GM19372 (cell line): Measurements from ENCODE around the gene ARHGAP26.

Experiments used
- ATAC-seq: cut with Tn5 transposase; IDR thresholded peaks from one replicate; pipeline ENCODE4 v1.9.1; 2021; ENCODE audit warnings: mild to moderate bottlenecking, low read depth, moderate library complexity; ENCODE audit not compliant: unreplicated experiment

The ARHGAP26 gene

DNA sequence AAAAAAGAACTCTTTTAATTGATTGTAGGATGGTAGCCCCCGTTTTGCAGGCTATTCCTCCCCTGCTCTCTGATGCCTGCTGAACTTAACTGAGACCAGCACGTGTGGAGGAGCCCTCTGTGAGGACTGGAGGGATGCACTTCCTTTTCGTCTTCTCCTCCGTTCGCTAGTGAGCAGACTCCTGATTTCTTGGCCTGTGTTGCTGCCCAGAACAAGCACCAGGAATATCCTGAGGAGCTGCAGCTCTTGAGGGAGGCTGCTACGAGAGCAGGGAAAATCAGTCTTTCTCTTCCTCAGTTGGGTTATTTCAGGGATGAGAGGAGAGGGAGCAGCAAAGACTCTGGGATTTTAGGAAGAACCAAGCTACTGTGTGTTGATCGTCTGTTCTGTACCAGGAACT lies 74.7 kb downstream of the ARHGAP26 start:
- ATAC-seq, result no peak

DNA sequence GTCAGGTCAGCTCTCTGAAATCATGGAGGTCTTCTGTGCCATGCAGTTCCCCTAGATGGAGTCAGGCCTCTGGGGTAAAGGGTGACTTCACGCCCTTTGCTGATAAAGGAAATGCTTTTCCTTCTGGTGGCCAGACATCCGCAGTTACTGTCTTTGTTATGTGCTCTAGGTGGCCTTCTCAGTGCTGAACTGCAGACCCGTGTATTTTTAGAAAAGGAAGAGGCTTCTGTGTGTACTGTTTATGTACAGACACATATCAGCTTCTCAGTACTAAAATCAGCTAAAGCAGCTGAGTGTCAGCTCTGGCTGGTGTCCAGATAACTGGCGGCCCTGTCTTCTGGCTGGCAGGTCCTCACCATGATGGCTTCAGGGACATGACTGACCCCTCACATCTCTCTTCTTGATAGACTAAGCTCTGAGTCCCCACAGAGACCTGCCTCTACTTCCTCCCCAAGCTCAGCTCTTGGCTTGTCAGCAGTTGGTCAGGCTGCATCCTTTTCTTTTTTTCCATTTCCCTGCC lies 75.3 kb downstream of the ARHGAP26 start:
- no peak for ATAC-seq

DNA sequence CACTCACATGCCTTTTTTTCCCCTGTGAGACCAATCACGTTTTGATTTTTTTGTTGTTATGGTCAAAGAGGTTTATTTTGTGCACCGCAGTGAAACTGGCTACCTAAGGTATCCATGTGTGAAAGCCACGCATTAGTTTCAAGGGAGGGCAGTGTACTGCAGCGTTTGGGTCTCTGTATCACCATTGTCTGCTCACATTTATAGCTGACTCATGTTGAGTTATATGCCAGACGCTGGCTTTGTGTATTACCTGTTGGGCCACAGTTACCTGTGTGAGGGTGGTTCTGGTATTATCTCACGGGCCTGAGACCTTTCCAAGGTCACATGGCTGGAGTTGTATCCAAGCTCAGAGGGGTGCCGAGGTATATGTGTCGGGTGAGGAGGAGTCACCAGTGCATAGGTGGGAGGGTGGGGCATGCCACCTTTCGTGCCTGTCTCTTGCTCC lies 75.8 kb downstream of the ARHGAP26 start:
- ATAC-seq, result no peak

DNA sequence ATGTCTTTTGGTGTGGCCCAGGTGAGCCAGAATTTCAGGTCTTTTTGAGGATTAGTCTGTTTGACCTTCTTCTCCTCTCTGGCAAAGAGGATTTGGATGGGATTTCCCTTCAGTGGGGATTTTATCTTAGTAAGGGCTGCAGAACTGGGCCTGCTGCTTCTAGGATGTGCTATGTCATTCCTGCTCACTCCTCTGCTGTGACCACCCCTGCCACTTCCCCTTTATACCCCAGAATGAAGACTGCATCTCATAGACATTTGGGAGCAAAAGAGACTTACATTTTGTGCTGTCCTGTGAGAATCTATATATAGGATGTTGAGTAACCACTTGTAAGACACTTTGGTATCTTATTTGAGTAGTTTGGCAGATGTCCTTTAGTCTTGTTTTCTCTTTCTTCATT lies 76.2 kb downstream of the ARHGAP26 start:
- no peak for ATAC-seq

- ATAC-seq, result no peak
These were observed 78.0 kb downstream of the ARHGAP26 start for GRCh38 chr5:142847898-142848790.

GRCh38 chr5:142849466-142849865 lies 79.3 kb downstream of the ARHGAP26 start:
- no peak for ATAC-seq

GRCh38 chr5:142849880-142850279 lies 79.7 kb downstream of the ARHGAP26 start:
- no peak for ATAC-seq

- no peak for ATAC-seq
These were observed 81.6 kb downstream of the ARHGAP26 start for GRCh38 chr5:142851731-142852130.

GRCh38 chr5:142852416-142853198 lies 82.4 kb downstream of the ARHGAP26 start:
- ATAC-seq, result no peak

- ATAC-seq, result no peak
These were observed 83.5 kb downstream of the ARHGAP26 start for GRCh38 chr5:142853682-142854081.

GRCh38 chr5:142856269-142856782 lies 86.1 kb downstream of the ARHGAP26 start:
- no peak for ATAC-seq

DNA sequence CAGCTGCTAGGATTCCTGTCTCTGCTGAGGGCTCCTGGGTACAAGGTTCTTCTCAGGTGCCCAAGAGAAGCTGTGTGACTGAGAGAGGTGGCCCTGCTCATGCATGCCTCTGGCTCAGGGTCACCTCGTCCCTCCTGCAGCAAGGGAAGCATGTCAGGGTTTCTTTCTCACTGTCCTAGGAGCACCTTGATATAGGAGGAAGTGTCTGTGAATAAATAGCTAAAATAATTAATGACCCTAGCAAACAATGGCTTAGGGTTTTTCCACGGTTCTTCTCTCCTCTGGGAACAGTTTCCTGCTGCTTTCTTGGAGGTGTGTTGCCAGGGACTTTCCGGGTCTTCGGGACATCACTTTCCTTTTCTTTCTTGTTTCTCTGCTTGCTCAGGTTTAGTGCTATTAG lies 87.2 kb downstream of the ARHGAP26 start:
- ATAC-seq, result no peak

DNA sequence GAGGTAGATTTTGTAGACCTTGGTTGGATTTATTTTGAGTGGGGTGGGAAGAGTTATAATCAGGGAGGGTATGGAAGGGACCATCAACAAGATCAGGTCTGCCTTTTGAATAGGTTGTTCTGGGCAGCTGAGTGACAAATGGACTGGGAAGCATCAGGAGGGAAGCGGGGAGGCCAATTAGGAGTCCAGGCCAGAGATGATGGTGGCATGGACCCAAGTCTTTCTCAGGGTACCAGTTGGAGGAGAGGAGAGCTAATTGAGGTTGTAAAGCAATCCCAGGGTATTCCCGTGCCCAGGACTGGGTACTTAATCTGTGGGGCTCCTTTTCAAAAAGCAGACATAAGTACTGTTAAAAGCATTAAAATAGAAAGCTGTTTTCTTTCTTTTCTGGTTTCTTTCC lies 88.9 kb downstream of the ARHGAP26 start:
- no peak for ATAC-seq

- no peak for ATAC-seq
These were observed 90.1 kb downstream of the ARHGAP26 start for GRCh38 chr5:142860270-142860669.

DNA sequence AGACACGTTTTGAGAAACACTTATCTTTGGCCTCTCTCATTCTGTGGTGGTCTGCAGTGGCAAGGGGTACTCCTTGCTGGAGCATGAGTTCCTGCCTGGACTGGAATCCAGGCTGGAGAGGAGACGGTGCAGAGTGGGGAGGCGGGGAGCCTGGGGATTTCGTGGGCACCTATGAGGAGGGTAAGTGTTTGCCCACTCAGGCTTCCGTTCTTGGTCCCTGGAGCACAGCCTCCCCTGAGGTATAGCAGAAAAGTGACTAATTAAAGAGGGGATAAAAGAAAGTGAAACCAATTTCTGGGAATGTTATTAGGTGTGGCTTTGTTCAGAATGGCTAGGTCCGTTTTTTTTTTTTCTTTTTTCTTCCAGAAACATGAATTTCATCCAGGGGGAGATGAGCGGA lies 90.8 kb downstream of the ARHGAP26 start:
- no peak for ATAC-seq

DNA sequence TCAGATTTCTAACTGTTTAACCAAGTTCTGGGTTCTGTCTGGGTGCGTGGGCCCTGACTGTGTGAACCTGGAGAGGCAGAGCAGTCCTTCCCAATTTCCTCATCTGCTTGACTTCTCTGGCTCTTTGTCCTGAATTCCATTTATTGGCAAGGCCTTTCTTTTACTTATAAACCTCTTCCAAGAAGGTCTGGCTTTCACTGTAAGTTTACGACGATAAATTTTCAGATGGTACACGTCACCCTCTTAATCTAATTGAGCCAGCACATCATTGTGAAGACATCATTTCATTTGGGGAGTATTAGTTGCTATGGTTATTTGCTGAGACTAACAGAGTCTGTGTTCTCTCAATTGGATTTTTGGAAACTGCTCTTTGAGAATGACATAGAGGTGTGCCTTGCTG lies 92.4 kb downstream of the ARHGAP26 start:
- no peak for ATAC-seq

GRCh38 chr5:142863856-142864255 lies 93.7 kb downstream of the ARHGAP26 start:
- no peak for ATAC-seq

DNA sequence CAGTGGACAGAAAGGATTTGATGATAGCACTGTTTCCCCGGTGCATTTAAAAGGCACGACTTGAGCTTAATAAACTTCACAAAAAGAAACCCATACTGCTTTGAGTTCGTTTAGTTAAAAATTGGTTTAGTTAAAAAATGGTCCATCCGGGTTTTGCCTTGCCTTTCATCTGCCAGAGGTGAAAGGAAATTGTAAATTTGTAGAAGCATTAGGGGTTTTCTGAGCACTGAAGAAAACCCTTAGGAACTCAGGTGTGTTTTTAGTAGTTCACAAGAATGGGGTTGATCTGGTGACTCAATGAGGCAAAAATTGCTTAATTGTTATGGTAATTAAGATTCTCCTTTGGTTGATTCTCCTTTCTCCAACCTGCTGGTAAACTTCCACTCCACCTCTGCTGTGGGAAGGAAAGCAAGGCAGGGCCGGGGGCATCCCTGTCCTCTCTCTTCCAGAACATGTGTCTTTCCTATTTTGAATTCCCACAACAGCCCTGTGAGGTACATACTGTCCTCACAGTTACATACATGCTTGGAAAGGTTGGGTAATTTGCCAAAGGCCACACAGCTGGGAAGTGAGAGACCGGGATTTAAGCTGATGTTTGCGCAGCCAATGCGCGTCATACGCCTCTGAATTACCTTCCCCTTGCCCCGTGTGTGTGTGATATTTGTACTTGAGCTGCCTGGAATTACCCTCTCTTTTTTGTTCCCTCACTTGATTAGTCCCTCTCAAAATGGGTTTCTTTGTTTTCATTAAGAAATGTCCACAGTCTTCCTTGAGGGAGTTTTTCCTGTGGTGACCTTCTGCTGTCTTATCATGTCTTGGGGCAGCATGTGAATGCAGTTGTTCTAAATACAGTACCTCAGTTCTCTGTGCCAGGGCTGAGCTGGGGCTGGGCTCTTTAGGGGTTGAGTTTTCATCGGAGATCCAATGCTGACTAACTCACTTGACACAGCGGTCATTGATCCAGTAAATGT lies 94.4 kb downstream of the ARHGAP26 start:
- no peak for ATAC-seq

DNA sequence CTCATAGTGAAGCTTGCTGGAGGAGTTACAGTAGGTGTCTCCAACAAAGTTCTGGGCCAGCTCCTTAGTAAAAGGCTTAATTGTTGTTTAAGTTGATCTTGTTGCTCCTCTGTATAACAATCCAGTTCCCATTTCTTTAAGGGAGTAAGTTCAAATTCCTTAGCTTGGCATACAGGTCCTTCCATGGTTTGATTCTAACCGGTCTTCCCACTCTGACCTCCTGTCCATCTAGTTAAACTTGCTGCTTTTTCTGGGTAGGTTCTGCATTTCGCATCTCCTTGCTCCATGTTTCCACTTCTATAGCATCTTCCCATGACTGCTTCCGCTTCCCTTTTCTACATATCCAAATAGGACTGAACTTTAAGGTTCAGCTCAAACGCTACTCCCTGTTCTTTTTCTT lies 95.5 kb downstream of the ARHGAP26 start:
- no peak for ATAC-seq
